Measurements from ENCODE around the gene MED25. TPM values are rescaled to one million over a fixed set of nuclear protein-coding genes. Genes with fewer than 3 reads are reported as not detected.

MED25 gene
- total RNA-seq, 4 donors from 2014 or later: 26.2 to 54.0 (median 29.4) TPM

DNA sequence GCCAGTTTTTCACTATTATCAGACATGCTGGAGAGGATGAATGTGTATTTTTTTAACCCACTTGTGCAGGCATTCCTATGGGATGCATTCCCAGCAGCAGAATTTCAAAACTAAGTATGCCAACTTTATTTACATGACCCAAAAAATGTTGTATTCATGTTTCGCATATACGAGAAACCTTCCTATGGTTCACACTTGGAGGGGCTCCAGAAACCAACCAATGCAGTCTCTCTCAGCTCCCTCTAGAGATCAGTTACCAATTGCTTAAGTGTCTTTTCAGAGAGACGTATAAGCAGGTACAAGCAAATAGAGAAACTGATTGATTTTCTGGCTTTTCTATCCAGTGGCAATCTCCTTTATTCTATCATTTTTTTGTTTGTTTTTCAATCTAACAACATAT lies 27.3 kb downstream of the MED25 start:
- Histone ChIP-seq H3K9me3 (peaks cover 0 to 5% (median 1%) of the 10 kb centered on the region in 4 donors), H3K36me3 (peaks cover 0 to 20% (median 0%) of the 10 kb centered on the region in 3 donors), H3K27ac (no peak overlapping the region), H3K27me3 (no peaks in the 10 kb centered on the region), H3K4me1 (peaks cover 0 to 6% (median 5%) of the 10 kb centered on the region in 4 donors), H3K4me3 (no peak overlapping the region)
- 55 to 62% methylated on average over 3 of the region's 3 CpGs for WGBS, 2 donors
- TF ChIP-seq EP300 (IDR thresholded peaks at IDR 0.05): no peak
- no peak for DNase-seq (ENCODE audit: low spot score in 2 of 2)

DNA sequence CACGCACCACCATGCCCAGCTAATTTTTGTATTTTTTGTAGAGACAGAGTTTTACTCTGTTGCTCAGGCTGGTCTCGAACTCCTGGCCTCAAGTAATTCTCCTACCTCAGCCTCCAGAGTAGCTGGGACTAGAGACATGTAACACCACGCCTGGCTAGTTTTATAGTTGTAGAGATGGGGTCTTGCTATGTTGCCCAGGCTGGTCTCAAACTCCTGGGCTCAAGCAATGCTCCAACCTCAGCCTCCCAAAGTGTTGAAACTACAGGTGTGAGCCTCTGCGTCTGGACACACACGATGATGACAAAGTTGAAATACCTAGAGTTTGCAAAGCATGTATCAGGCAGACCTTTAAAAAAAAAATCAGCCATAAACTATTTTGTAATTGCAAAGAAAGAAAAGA lies 28.3 kb downstream of the MED25 start:
- TF ChIP-seq EP300 (IDR thresholded peaks at IDR 0.05): no peak
- TF ChIP-seq CTCF (IDR thresholded peaks at IDR 0.05): no peak
- TF ChIP-seq POLR2A (IDR thresholded peaks at IDR 0.05): no peak
- Histone ChIP-seq H3K27me3 (no peaks in the 10 kb centered on the region), H3K36me3 (peaks cover 0 to 10% (median 0%) of the 10 kb centered on the region in 3 donors), H3K27ac (no peak overlapping the region), H3K4me3 (no peak overlapping the region), H3K9me3 (peaks cover 0 to 5% (median 1%) of the 10 kb centered on the region in 4 donors), H3K4me1 (peaks cover 0 to 6% (median 5%) of the 10 kb centered on the region in 4 donors)
- 85% methylated on average over 5 of the region's 5 CpGs for WGBS, 2 donors
- no peak for DNase-seq (ENCODE audit: low spot score in 2 of 2)

DNA sequence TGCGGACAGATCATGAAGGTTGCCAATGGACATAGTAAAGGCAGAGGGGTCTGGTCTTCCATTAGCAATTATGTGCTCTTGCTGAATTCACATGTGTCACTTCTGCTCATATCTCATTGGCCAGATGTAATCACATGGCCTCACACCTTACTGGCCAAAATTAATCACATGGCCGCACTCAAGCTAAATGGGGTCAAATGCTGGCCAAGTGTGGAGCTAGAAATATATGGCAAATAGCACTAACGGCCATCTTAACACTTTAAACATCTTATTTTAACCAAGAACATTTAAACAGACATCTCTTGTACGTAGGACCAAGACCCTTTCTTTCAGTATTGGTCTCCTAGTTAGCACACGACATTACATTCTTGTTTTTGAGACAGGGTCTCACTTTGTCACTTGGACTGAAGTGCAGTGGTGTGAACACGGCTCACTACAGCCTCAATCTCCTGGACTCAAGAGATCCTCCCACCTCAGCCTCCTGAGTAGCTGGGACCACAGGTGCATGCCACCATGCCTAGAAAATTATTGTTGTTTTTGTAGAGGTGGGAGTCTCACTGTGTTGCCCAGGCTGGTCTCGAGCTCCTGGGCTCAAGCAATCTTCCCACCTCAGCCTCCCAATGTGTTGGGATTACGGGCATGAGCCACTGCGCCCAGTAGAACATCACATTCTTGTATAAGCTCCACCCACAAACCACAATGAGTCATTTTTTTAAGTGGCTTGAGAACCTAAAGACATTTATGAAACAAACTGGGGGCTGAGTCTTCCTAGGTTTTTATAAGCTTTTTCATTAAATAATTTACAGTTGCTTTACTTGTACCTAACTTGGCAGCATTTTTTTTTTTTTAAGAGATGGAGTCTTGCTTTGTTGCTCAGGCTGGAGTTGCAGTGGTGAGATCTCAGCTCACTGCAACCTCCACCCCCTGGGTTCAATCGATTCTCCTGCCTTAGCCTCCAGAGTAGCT lies 29.9 kb downstream of the MED25 start:
- Histone ChIP-seq H3K36me3 (no peaks in the 10 kb centered on the region), H3K9me3 (peaks cover 0 to 5% (median 1%) of the 10 kb centered on the region in 4 donors), H3K27ac (no peak overlapping the region), H3K27me3 (no peaks in the 10 kb centered on the region), H3K4me3 (no peak overlapping the region), H3K4me1 (peaks cover 0 to 20% (median 17%) of the 10 kb centered on the region in 4 donors)
- WGBS, 2 donors: 82 to 91% methylated on average over 10 of the region's 10 CpGs
- no peak for DNase-seq (ENCODE audit: low spot score in 2 of 2)
- TF ChIP-seq EP300 (IDR thresholded peaks at IDR 0.05) (no peak), POLR2A (IDR thresholded peaks at IDR 0.05) (no peak), CTCF (IDR thresholded peaks at IDR 0.05) (no peak)

GRCh38 chr19:49848938-49849337 lies 30.8 kb downstream of the MED25 start:
- WGBS, 2 donors: 94 to 99% methylated on average over 3 of the region's 3 CpGs
- H3K9me3 ChIP-seq: peaks cover 0 to 5% (median 1%) of the 10 kb centered on the region in 4 donors

More at GRCh38 chr19:49848938-49849337, 30.8 kb downstream of the MED25 start:
- H3K36me3 ChIP-seq: no peaks in the 10 kb centered on the region
- H3K27ac ChIP-seq: no peak overlapping the region
- H3K4me3 ChIP-seq: no peak overlapping the region
- TF ChIP-seq POLR2A (IDR thresholded peaks at IDR 0.05) (no peak), EP300 (IDR thresholded peaks at IDR 0.05) (no peak), CTCF (IDR thresholded peaks at IDR 0.05) (no peak)
- H3K4me1 ChIP-seq: peaks cover 0 to 29% (median 23%) of the 10 kb centered on the region in 4 donors
- DNase-seq (ENCODE audit: low spot score in 2 of 2): no peak
- no peaks in the 10 kb centered on the region for H3K27me3 ChIP-seq
